H1 (cell line): ENCODE data around the gene TYSND1. TPM values are rescaled to one million over a fixed set of nuclear protein-coding genes. Genes with fewer than 3 reads are reported as not detected.

Source experiments
- POU5F1 ChIP-seq: IDR thresholded peaks from 2 replicates; pipeline ENCODE4 v1.6.1; 2011; ENCODE audit warnings: low read depth, mild to moderate bottlenecking, low read length, moderate library complexity
- polyA plus RNA-seq, 7 experiments: library from polyadenylated mRNA; depleted of rRNA in 3 of 7; stranded (reverse) in 5 of 7; unstranded in 2 of 7; fragments of >200 nt in 5 of 7; fragments of 200-250 nt in 2 of 7; gene quantifications; 1 replicate in 5 of 7; 2 replicates in 1 of 7; 4 replicates in 1 of 7; pipeline versions ENCODE4 v1.2.1 to v1.2.3, GENCODE V29; 2011 to 2013; ENCODE audit warnings: missing spikeins in 2 of 7, mixed read lengths in 2 of 7
- total RNA-seq: library from RNA; stranded (reverse); fragmentation: NEBNext Ultra II Directional; extraction: Animal tissue kit (Norgen Biotek cat#: 25700); gene quantifications from 2 replicates; pipeline ENCODE4 v1.2.1, GENCODE V29; 2021

The TYSND1 gene
- total and polyA plus RNA-seq, 2 of the 8 experiments (the other 6 are each of a cell fraction or from before 2014, with no cell fraction given) = 11.9 to 15.0 TPM

GRCh38 chr10:70147259-70147625 is 742 bp upstream of the TYSND1 start (continued):
- TF ChIP-seq POU5F1 = no peak
